ENCODE data around the gene DPP6.

DPP6 gene

GRCh38 chr7:154783281-154783909, 731.2 kb downstream of the DPP6 start:
- DNase-seq: no peak

GRCh38 chr7:154785898-154786297, 733.7 kb downstream of the DPP6 start:
- no peak for DNase-seq

- no peak for DNase-seq
Measured at GRCh38 chr7:154789404-154789803, 737.2 kb downstream of the DPP6 start.

GRCh38 chr7:154791611-154792010, 739.4 kb downstream of the DPP6 start:
- no peak for DNase-seq

GRCh38 chr7:154792436-154793055, 740.3 kb downstream of the DPP6 start:
- no peak for DNase-seq

GRCh38 chr7:154794147-154794780, 742.1 kb downstream of the DPP6 start:
- no peak for DNase-seq

- no peak for DNase-seq
Measured at GRCh38 chr7:154795014-154795413, 742.8 kb downstream of the DPP6 start.

- no peak for DNase-seq
Measured at GRCh38 chr7:154795437-154795836, 743.2 kb downstream of the DPP6 start.

GRCh38 chr7:154804449-154804848, 752.3 kb downstream of the DPP6 start:
- DNase-seq: no peak

GRCh38 chr7:154812027-154812426, 759.8 kb downstream of the DPP6 start:
- DNase-seq: no peak

GRCh38 chr7:154817224-154817896, 765.2 kb downstream of the DPP6 start:
- no peak for DNase-seq

- DNase-seq: no peak
Measured at GRCh38 chr7:154827007-154827406, 774.8 kb downstream of the DPP6 start.

GRCh38 chr7:154832557-154833138, 780.5 kb downstream of the DPP6 start:
- no peak for DNase-seq

- no peak for DNase-seq
Measured at GRCh38 chr7:154836021-154836448, 783.8 kb downstream of the DPP6 start.

GRCh38 chr7:154837087-154837486, 784.9 kb downstream of the DPP6 start:
- no peak for DNase-seq

GRCh38 chr7:154837622-154838021, 785.4 kb downstream of the DPP6 start:
- no peak for DNase-seq

GRCh38 chr7:154840086-154840485, 787.9 kb downstream of the DPP6 start:
- DNase-seq: no peak

GRCh38 chr7:154841731-154842331, 789.6 kb downstream of the DPP6 start:
- DNase-seq: no peak

GRCh38 chr7:154842591-154842990, 790.4 kb downstream of the DPP6 start:
- DNase-seq: no peak

GRCh38 chr7:154843670-154844237, 791.6 kb downstream of the DPP6 start:
- no peak for DNase-seq

- no peak for DNase-seq
Measured at GRCh38 chr7:154844499-154844898, 792.3 kb downstream of the DPP6 start.

- DNase-seq: no peak
Measured at GRCh38 chr7:154844955-154845354, 792.8 kb downstream of the DPP6 start.

- DNase-seq: no peak
Measured at GRCh38 chr7:154848464-154848863, 796.3 kb downstream of the DPP6 start.

Data from activated gamma-delta T cell treated with Interleukin-2 at 50 U/mL for 16 hours (primary cell).